Bronchial epithelial cell (primary cell): Measurements from ENCODE around the gene CATSPER1. TPM values are rescaled to one million over a fixed set of nuclear protein-coding genes. Genes with fewer than 3 reads are reported as not detected.

Experiments
- DNase-seq: peaks from one replicate; pipeline ENCODE4 v3.0.0-alpha.2; 2010; ENCODE audit warnings: low read depth
- FAIRE-seq: peaks from 2 replicates; lab custom pipeline; 2011; peaks lifted over from hg19 to GRCh38; lab: Jason Lieb, UNC
- H3K27me3 ChIP-seq: 2 replicates; pipeline ENCODE4 v1.5.1; 2011; ENCODE audit warnings: low read length; ENCODE audit not compliant: control insufficient read depth, insufficient read depth
- H3K36me3 ChIP-seq: 2 replicates; pipeline ENCODE4 v1.5.1; 2011; ENCODE audit warnings: low read length; ENCODE audit not compliant: control insufficient read depth, insufficient read depth
- H3K4me3 ChIP-seq: 2 replicates; pipeline ENCODE4 v1.5.1; 2011; ENCODE audit warnings: mild to moderate bottlenecking, low read depth, low read length, control low read depth
- CTCF ChIP-seq: IDR thresholded peaks from 2 replicates; pipeline ENCODE4 v1.5.1; 2011; ENCODE audit warnings: mild to moderate bottlenecking, moderate library complexity, low read length, control low read depth, inconsistent platforms; ENCODE audit not compliant: insufficient read depth, severe bottlenecking
- total RNA-seq: library from RNA; depleted of rRNA; stranded (reverse); fragments of >200 nt; gene quantifications from 2 replicates; pipeline ENCODE4 v1.2.1, GENCODE V29; 2014

Gene CATSPER1
- total RNA-seq, 1 donor from 2014 or later: 0.26 TPM

GRCh38 chr11:66015454-66015881 lies 10.8 kb downstream of the CATSPER1 start:
- DNase-seq (peak; percentile 7), FAIRE-seq (no peak)
- no peak for TF ChIP-seq CTCF
- H3K4me3 ChIP-seq: no peak overlapping the region
- no peaks in the 10 kb centered on the region for H3K27me3 ChIP-seq
- H3K36me3 ChIP-seq: no peaks in the 10 kb centered on the region

- FAIRE-seq (no peak), DNase-seq (no peak)
- no peaks in the 10 kb centered on the region for H3K36me3 ChIP-seq
- TF ChIP-seq CTCF: no peak
- no peaks in the 10 kb centered on the region for H3K27me3 ChIP-seq
- H3K4me3 ChIP-seq: no peak overlapping the region
Observed at GRCh38 chr11:66014804-66015453, 11.3 kb downstream of the CATSPER1 start.

GRCh38 chr11:66013762-66014100 lies 12.5 kb downstream of the CATSPER1 start:
- Histone ChIP-seq H3K36me3 (no peaks in the 10 kb centered on the region), H3K27me3 (no peaks in the 10 kb centered on the region), H3K4me3 (no peak overlapping the region)
- no peak for TF ChIP-seq CTCF
- no peak for FAIRE-seq
- no peak for DNase-seq

GRCh38 chr11:66012946-66013761 lies 13.1 kb downstream of the CATSPER1 start:
- no peak overlapping the region for H3K4me3 ChIP-seq
- no peak for TF ChIP-seq CTCF
- no peaks in the 10 kb centered on the region for H3K27me3 ChIP-seq
- no peaks in the 10 kb centered on the region for H3K36me3 ChIP-seq
- DNase-seq (peak; percentile 71), FAIRE-seq (peak; percentile 84)

GRCh38 chr11:66012371-66012945 lies 13.8 kb downstream of the CATSPER1 start:
- Histone ChIP-seq H3K36me3 (no peaks in the 10 kb centered on the region), H3K4me3 (no peak overlapping the region), H3K27me3 (no peaks in the 10 kb centered on the region)
- no peak for DNase-seq
- no peak for TF ChIP-seq CTCF
- FAIRE-seq: no peak
